VCaP (cell line): ENCODE data around the gene DNPH1.

Experiments used
- H3K27ac ChIP-seq: fragments of 450-650 bp; 2 replicates; pipeline ENCODE4 v1.5.1; 2017
- CTCF ChIP-seq: fragments of 450-650 bp; conservative IDR thresholded peaks from 2 replicates; pipeline ENCODE4 v1.5.1; 2017; ENCODE audit warnings: mild to moderate bottlenecking, moderate library complexity

The DNPH1 gene

DNA sequence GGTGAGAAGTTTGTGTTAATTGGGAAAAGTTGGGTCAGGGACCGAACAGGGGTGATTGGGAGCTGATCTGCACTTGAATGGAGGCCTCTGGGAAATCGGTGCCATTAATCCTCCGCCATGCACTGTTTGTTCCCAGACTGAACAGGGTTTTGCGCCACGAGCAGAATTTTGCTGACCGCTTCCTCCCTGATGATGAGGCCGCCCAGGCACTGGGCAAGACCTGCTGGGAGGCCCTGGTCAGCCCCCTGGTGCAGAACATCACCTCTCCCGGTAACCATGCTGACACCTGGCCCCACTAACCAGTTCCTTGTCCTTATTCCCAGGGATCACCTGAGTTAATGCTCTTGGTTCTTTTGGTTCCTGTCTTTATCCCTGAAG lies 25.6 kb downstream of the DNPH1 start:
- H3K27ac ChIP-seq = no peak overlapping the region
- no peak for TF ChIP-seq CTCF

DNA sequence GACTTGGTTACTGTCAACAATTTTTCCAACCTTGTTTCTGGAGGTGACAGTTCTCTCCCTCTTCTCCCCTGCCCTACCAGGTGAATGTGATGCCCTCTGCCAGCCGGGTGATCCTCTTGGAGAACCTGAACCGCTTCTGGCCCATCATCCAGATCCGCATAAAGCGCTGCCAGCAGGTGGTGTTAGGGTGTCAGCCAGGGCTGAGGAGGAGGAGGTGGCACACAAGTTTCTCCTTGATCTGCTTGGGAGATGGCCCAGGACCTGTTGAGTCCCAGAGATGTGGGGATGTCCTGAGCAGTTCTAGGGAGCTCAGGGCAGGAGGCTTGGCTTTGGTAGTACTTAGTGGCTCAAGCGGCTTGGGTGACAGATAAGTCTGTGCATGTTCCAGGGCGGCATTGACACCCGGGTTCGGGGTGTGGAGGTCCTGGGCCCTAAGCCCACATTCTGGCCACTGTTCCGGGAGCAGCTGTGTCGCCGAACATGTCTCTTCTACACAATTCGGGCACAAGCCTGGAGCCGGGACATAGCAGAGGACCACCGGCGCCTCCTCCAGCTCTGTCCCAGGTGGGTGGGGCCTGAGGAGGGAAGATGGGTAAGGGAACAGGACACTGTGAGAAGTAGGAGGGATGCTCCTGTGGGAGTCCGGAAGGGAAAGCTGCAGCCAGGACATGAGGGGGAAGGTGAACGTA lies 26.1 kb downstream of the DNPH1 start:
- H3K27ac ChIP-seq = no peak overlapping the region
- no peak for TF ChIP-seq CTCF

- no peak for TF ChIP-seq CTCF
- no peak overlapping the region for H3K27ac ChIP-seq
Measured at GRCh38 chr6:43202451-43202850, 26.8 kb downstream of the DNPH1 start.

- TF ChIP-seq CTCF = no peak
- no peak overlapping the region for H3K27ac ChIP-seq
Measured at GRCh38 chr6:43200541-43200940, 28.7 kb downstream of the DNPH1 start.

GRCh38 chr6:43199912-43200311 lies 29.4 kb downstream of the DNPH1 start:
- TF ChIP-seq CTCF = no peak
- no peak overlapping the region for H3K27ac ChIP-seq

- TF ChIP-seq CTCF = no peak
Measured at GRCh38 chr6:43196337-43196736, 32.9 kb downstream of the DNPH1 start.

DNA sequence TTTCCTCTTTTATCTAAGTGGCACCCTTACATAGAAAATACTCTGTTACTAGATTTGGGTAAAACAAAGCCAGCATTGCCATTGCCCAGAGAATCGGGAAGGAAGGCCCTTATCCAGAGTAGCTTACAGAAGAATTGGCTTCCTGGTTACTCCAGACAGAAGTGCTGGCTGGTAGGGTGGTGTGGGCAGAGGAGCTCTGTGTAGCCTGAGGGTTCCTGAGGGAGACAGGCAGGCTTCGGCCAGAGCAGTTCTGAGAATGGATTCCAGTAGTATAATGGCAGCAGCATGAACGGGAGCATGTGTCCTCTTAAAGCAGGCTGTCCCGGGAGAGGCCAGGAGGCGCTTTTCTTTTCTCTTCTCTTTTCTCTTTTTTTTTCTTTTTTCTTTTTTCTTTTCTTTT lies 35.4 kb downstream of the DNPH1 start:
- no peak overlapping the region for H3K27ac ChIP-seq

More at GRCh38 chr6:43196337-43196736, 32.9 kb downstream of the DNPH1 start:
- no peak overlapping the region for H3K27ac ChIP-seq

More for the DNA sequence above, 35.4 kb downstream of the DNPH1 start:
- TF ChIP-seq CTCF = no peak
